Ovary (tissue), 3 donors: ENCODE data around the gene B3GNT7.

Experiments
- CTCF ChIP-seq, 3 donors: fragments of 450-650 bp in 2 of 3; fragments of 200-600 bp in 1 of 3; IDR thresholded peaks; one replicate each; pipeline versions ENCODE4 v1.5.1 to v1.8.0; 2016 to 2022; ENCODE audit warnings: antibody characterized with exemption in 3 of 3, mild to moderate bottlenecking in 1 of 3
- POLR2A ChIP-seq: fragments of 450-650 bp; IDR thresholded peaks from one replicate; pipeline ENCODE4 v1.6.1; 2017; ENCODE audit warnings: antibody characterized with exemption, mild to moderate bottlenecking, moderate library complexity
- donor health status: DM: no; HTN: no; CAD: no.

- TF ChIP-seq CTCF (IDR thresholded peaks at IDR 0.05) (no peak), POLR2A (no peak)
Measured at GRCh38 chr2:231364061-231364460, 31.4 kb upstream of the B3GNT7 start.
